Epithelial cell of proximal tubule (primary cell): ENCODE data around the gene OSBPL1A. TPM values are rescaled to one million over a fixed set of nuclear protein-coding genes. Genes with fewer than 3 reads are reported as not detected.

Source experiments
- DNase-seq: peaks from one replicate; pipeline ENCODE4 v3.0.0-alpha.2; 2011; ENCODE audit warnings: low read depth
- H3K4me3 ChIP-seq: 2 replicates; pipeline ENCODE4 v1.5.1; 2011; ENCODE audit warnings: low read depth, mild to moderate bottlenecking, low read length
- total RNA-seq: library from RNA; depleted of rRNA; stranded (reverse); fragments of >200 nt; gene quantifications from 2 replicates; pipeline ENCODE4 v1.2.3, GENCODE V29; 2015
- TF ChIP-seq, protein P1 (sequence below): conservative IDR thresholded peaks from 2 replicates; pipeline ENCODE4 v1.5.1; 2012; ENCODE audit warnings: low read depth, mild to moderate bottlenecking, low read length

The OSBPL1A gene
- total RNA-seq, 1 donor from 2014 or later, result 24.7 TPM

- no peak for DNase-seq
- no peak overlapping the region for H3K4me3 ChIP-seq
- TF ChIP-seq, protein P1, sequence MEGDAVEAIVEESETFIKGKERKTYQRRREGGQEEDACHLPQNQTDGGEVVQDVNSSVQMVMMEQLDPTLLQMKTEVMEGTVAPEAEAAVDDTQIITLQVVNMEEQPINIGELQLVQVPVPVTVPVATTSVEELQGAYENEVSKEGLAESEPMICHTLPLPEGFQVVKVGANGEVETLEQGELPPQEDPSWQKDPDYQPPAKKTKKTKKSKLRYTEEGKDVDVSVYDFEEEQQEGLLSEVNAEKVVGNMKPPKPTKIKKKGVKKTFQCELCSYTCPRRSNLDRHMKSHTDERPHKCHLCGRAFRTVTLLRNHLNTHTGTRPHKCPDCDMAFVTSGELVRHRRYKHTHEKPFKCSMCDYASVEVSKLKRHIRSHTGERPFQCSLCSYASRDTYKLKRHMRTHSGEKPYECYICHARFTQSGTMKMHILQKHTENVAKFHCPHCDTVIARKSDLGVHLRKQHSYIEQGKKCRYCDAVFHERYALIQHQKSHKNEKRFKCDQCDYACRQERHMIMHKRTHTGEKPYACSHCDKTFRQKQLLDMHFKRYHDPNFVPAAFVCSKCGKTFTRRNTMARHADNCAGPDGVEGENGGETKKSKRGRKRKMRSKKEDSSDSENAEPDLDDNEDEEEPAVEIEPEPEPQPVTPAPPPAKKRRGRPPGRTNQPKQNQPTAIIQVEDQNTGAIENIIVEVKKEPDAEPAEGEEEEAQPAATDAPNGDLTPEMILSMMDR, result no peak
These were observed 3.0 kb upstream of the OSBPL1A start for GRCh38 chr18:24400587-24400986.

DNA sequence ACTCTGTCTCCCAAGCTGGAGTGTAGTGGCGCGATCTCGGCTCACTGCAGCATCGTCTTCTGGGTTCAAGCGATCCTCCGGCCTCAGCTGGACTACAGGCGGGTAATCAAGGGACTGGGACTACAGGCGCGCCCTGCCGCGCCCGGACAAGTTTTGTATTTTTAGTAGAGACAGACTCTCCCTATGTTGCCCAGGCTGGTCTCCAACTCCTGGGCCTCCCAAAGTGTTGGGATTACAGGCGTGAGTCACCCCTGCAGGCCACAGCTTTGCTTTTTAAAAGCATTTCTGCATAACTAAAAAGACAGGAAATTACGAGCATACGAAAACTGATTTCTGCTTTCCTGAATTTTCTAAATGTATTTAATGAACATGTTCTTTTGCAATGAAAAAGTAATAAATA lies 916 bp upstream of the OSBPL1A start:
- no peak overlapping the region for H3K4me3 ChIP-seq
- DNase-seq, result no peak
- TF ChIP-seq, protein P1, result no peak

DNA sequence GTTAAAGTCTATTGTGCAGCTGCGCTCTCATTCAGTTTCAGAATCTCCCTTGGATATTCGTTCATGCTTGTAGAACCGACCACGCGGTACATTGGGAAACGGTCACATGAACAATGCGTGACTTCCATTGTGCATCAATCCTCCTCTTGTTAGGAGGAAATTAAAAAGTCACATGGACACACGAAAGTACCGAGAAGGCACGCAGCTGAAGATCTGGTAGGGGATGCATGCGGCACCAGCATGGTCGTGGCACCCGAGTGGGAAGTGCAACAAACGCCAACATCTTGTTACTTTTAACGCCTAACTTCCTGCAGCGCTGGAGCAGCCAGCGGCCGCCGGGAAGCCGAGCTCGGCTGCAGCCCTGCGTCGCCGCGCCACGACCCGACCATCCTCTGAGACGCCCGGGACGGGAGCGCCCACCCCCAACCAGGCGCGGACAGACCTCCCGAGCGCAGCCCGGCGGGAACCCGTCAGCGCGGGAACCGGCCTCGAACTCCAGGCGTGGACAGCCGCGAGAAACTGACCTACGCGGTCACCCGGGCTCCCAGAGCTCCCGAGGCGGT lies 412 bp downstream of the OSBPL1A start:
- DNase-seq, result peak; percentile 52
- H3K4me3 ChIP-seq, result peak overlapping the region; percentile 72
- TF ChIP-seq, protein P1, result no peak

DNA sequence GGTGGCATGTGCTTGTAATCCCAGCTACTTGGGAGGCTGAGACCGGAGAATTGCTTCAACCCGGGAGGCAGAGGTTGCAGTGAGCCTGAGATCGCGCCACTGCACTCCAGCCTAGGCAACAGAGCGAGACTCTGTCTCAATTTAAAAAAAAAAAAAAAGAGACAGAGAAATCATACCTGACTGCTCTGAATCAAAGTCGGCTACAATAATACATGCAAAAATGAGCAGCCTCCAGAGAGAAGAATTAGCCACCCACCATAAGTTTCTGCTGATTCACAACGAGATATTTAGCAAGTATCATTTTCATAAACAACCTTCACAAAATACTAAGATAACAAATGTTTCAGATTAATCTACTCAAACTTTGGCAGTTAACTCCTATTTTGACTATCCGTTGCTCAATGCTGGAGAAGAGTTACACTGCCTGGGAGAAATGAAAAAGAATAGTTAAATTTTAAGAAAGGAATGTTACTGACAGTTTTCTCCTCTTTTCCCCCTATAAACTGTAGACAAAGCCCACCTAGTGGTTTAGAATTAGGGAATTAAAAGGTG lies 1.5 kb downstream of the OSBPL1A start:
- TF ChIP-seq, protein P1, result no peak
- no peak for DNase-seq
- H3K4me3 ChIP-seq, result no peak overlapping the region

GRCh38 chr18:24395049-24395795 lies 2.4 kb downstream of the OSBPL1A start:
- no peak for DNase-seq
- no peak overlapping the region for H3K4me3 ChIP-seq
- TF ChIP-seq, protein P1, result no peak

- TF ChIP-seq, protein P1, result no peak
- H3K4me3 ChIP-seq, result no peak overlapping the region
- no peak for DNase-seq
These were observed 8.7 kb downstream of the OSBPL1A start for GRCh38 chr18:24388957-24389356.
